ENCODE results near the gene PPIP5K2. TPM values are rescaled to one million over a fixed set of nuclear protein-coding genes. Genes with fewer than 3 reads are reported as not detected.
"Not testable (repeated sequence)": the region's sequence is repeated elsewhere in the genome, so short reads cannot be mapped to it uniquely, and the experiment has no call there.

The PPIP5K2 gene
- total RNA-seq, 2 experiments from 2014 or later: 53.7 to 66.6 TPM

GRCh38 chr5:103217101-103217500 lies 97.0 kb downstream of the PPIP5K2 start:
- POLR2A ChIA-PET: interaction anchor here (1.1 to 1.6 kb wide), 2 partner anchors 24 to 25 kb away, joined by 3 to 5 read pairs; no protein-coding TSS in a partner anchor
- CTCF ChIA-PET: interaction anchor here (1.4 to 4.0 kb wide), 2 partner anchors 8 to 536 kb away, joined by 3 to 22 read pairs; no protein-coding TSS in a partner anchor
- no peak overlapping the region for H3K27ac Mint-ChIP-seq
- peaks cover 8% of the 10 kb centered on the region for H3K4me1 Mint-ChIP-seq
- peaks cover 3% of the 10 kb centered on the region for H3K36me3 Mint-ChIP-seq (ENCODE audit: low read depth)
- peaks cover 2% of the 10 kb centered on the region for H3K9me3 Mint-ChIP-seq
- H3K4me3 Mint-ChIP-seq: no peak overlapping the region
- H3K27me3 Mint-ChIP-seq: no peaks in the 10 kb centered on the region
- no peak for DNase-seq

GRCh38 chr5:103218164-103218563 lies 98.1 kb downstream of the PPIP5K2 start:
- H3K9me3 Mint-ChIP-seq: peaks cover 2% of the 10 kb centered on the region
- no peak overlapping the region for H3K27ac Mint-ChIP-seq
- ChIA-PET POLR2A (no interaction called here), CTCF (interaction anchor here (1.4 kb wide), 1 partner anchor 537 kb away, joined by 3 read pairs; no protein-coding TSS in a partner anchor)
- H3K27me3 Mint-ChIP-seq: no peaks in the 10 kb centered on the region
- DNase-seq: no peak
- H3K4me1 Mint-ChIP-seq: peaks cover 4% of the 10 kb centered on the region
- H3K4me3 Mint-ChIP-seq: no peak overlapping the region
- H3K36me3 Mint-ChIP-seq (ENCODE audit: low read depth): no peaks in the 10 kb centered on the region

GRCh38 chr5:103219074-103219473 lies 99.0 kb downstream of the PPIP5K2 start:
- DNase-seq; H3K36me3 Mint-ChIP-seq (ENCODE audit: low read depth); H3K27ac Mint-ChIP-seq; H3K4me1 Mint-ChIP-seq; POLR2A ChIA-PET; CTCF ChIA-PET; H3K9me3 Mint-ChIP-seq; H3K27me3 Mint-ChIP-seq; H3K4me3 Mint-ChIP-seq: not testable (repeated sequence)

GRCh38 chr5:103223031-103223955 lies 103.2 kb downstream of the PPIP5K2 start:
- CTCF ChIA-PET: interaction anchor here (0.9 to 3.4 kb wide), 10 partner anchors 10 to 436 kb away, joined by 3 to 19 read pairs (median 6); partner anchors contain the start of gene MACIR
- H3K27me3 Mint-ChIP-seq: peaks cover 18% of the 10 kb centered on the region
- no peaks in the 10 kb centered on the region for H3K36me3 Mint-ChIP-seq (ENCODE audit: low read depth)
- peaks cover 10% of the 10 kb centered on the region for H3K4me1 Mint-ChIP-seq
- no peak overlapping the region for H3K27ac Mint-ChIP-seq
- H3K9me3 Mint-ChIP-seq: peaks cover 2% of the 10 kb centered on the region
- no peak for DNase-seq
- POLR2A ChIA-PET: interaction anchor here (2.5 kb wide), 1 partner anchor 36 kb away, joined by 10 read pairs; the partner anchor contains the start of gene MACIR
- H3K4me3 Mint-ChIP-seq: no peak overlapping the region

- ChIA-PET CTCF (interaction anchor here (0.6 to 3.4 kb wide), 30 partner anchors 8 to 640 kb away, joined by 3 to 22 read pairs (median 4); partner anchors contain the start of genes GIN1, MACIR and PPIP5K2), POLR2A (interaction anchor here (1.5 to 2.5 kb wide), 2 partner anchors 35 to 638 kb away, joined by 3 to 10 read pairs; partner anchors contain the start of gene MACIR)
- Mint-ChIP-seq H3K4me1 (peaks cover 10% of the 10 kb centered on the region), H3K9me3 (no peaks in the 10 kb centered on the region), H3K27ac (no peak overlapping the region), H3K27me3 (peaks cover 27% of the 10 kb centered on the region), H3K4me3 (no peak overlapping the region), H3K36me3 (ENCODE audit: low read depth) (no peaks in the 10 kb centered on the region)
- DNase-seq: peak; percentile 45
Measured at GRCh38 chr5:103224118-103224893, 104.2 kb downstream of the PPIP5K2 start.

GRCh38 chr5:103224894-103225246 lies 104.8 kb downstream of the PPIP5K2 start:
- no peak overlapping the region for H3K27ac Mint-ChIP-seq
- no peaks in the 10 kb centered on the region for H3K9me3 Mint-ChIP-seq
- H3K4me1 Mint-ChIP-seq: peaks cover 10% of the 10 kb centered on the region
- peaks cover 27% of the 10 kb centered on the region for H3K27me3 Mint-ChIP-seq
- DNase-seq: no peak
- no peak overlapping the region for H3K4me3 Mint-ChIP-seq
- ChIA-PET POLR2A (interaction anchor here (1.5 to 2.5 kb wide), 2 partner anchors 34 to 638 kb away, joined by 3 to 10 read pairs; partner anchors contain the start of gene MACIR), CTCF (interaction anchor here (0.6 to 3.4 kb wide), 30 partner anchors 8 to 641 kb away, joined by 3 to 22 read pairs (median 4); partner anchors contain the start of genes GIN1, MACIR and PPIP5K2)
- H3K36me3 Mint-ChIP-seq (ENCODE audit: low read depth): no peaks in the 10 kb centered on the region

- CTCF ChIA-PET: no interaction called here
- POLR2A ChIA-PET: no interaction called here
- H3K9me3 Mint-ChIP-seq: no peaks in the 10 kb centered on the region
- no peak overlapping the region for H3K27ac Mint-ChIP-seq
- no peak for DNase-seq
- H3K36me3 Mint-ChIP-seq (ENCODE audit: low read depth): no peaks in the 10 kb centered on the region
- peaks cover 35% of the 10 kb centered on the region for H3K27me3 Mint-ChIP-seq
- peaks cover 10% of the 10 kb centered on the region for H3K4me1 Mint-ChIP-seq
- no peak overlapping the region for H3K4me3 Mint-ChIP-seq
Measured at GRCh38 chr5:103228061-103228460, 108.0 kb downstream of the PPIP5K2 start.

- H3K36me3 Mint-ChIP-seq (ENCODE audit: low read depth): no peaks in the 10 kb centered on the region
- POLR2A ChIA-PET: no interaction called here
- no peak overlapping the region for H3K4me3 Mint-ChIP-seq
- no peaks in the 10 kb centered on the region for H3K9me3 Mint-ChIP-seq
- peaks cover 10% of the 10 kb centered on the region for H3K4me1 Mint-ChIP-seq
- H3K27me3 Mint-ChIP-seq: peaks cover 35% of the 10 kb centered on the region
- H3K27ac Mint-ChIP-seq: no peak overlapping the region
- no peak for DNase-seq
- CTCF ChIA-PET: no interaction called here
Measured at GRCh38 chr5:103228588-103228987, 108.5 kb downstream of the PPIP5K2 start.

- peaks cover 24% of the 10 kb centered on the region for H3K27me3 Mint-ChIP-seq
- POLR2A ChIA-PET: interaction anchor here (1.9 kb wide), 1 partner anchor 27 kb away, joined by 5 read pairs; the partner anchor contains the start of gene MACIR
- CTCF ChIA-PET: interaction anchor here (0.5 to 2.9 kb wide), 7 partner anchors 8 to 291 kb away, joined by 3 to 29 read pairs (median 5); no protein-coding TSS in a partner anchor
Measured at GRCh38 chr5:103232393-103232999, 112.4 kb downstream of the PPIP5K2 start.

GRCh38 chr5:103234239-103234975 lies 114.3 kb downstream of the PPIP5K2 start:
- no peaks in the 10 kb centered on the region for H3K9me3 Mint-ChIP-seq
- H3K4me1 Mint-ChIP-seq: no peaks in the 10 kb centered on the region
- ChIA-PET POLR2A (no interaction called here), CTCF (interaction anchor here (2.9 kb wide), 1 partner anchor 241 kb away, joined by 29 read pairs; no protein-coding TSS in a partner anchor)
- H3K4me3 Mint-ChIP-seq: no peak overlapping the region
- H3K27ac Mint-ChIP-seq: no peak overlapping the region
- peaks cover 22% of the 10 kb centered on the region for H3K27me3 Mint-ChIP-seq
- no peak for DNase-seq
- H3K36me3 Mint-ChIP-seq (ENCODE audit: low read depth): no peaks in the 10 kb centered on the region

More at GRCh38 chr5:103232393-103232999, 112.4 kb downstream of the PPIP5K2 start:
- no peak for DNase-seq
- no peak overlapping the region for H3K27ac Mint-ChIP-seq
- no peaks in the 10 kb centered on the region for H3K9me3 Mint-ChIP-seq
- H3K4me3 Mint-ChIP-seq: no peak overlapping the region
- no peaks in the 10 kb centered on the region for H3K36me3 Mint-ChIP-seq (ENCODE audit: low read depth)
- H3K4me1 Mint-ChIP-seq: peaks cover 6% of the 10 kb centered on the region

- POLR2A ChIA-PET: no interaction called here
- no peaks in the 10 kb centered on the region for H3K9me3 Mint-ChIP-seq
- CTCF ChIA-PET: interaction anchor here (1.2 to 1.5 kb wide), 2 partner anchors 11 to 240 kb away, joined by 3 read pairs; no protein-coding TSS in a partner anchor
Measured at GRCh38 chr5:103235891-103236290, 115.8 kb downstream of the PPIP5K2 start.

GRCh38 chr5:103237778-103238177 lies 117.7 kb downstream of the PPIP5K2 start:
- CTCF ChIA-PET: interaction anchor here (1.0 kb wide), 1 partner anchor 13 kb away, joined by 4 read pairs; no protein-coding TSS in a partner anchor
- DNase-seq: no peak
- peaks cover 26% of the 10 kb centered on the region for H3K27me3 Mint-ChIP-seq
- no peaks in the 10 kb centered on the region for H3K9me3 Mint-ChIP-seq
- H3K36me3 Mint-ChIP-seq (ENCODE audit: low read depth): no peaks in the 10 kb centered on the region
- H3K4me3 Mint-ChIP-seq: no peak overlapping the region
- no peaks in the 10 kb centered on the region for H3K4me1 Mint-ChIP-seq
- H3K27ac Mint-ChIP-seq: no peak overlapping the region
- POLR2A ChIA-PET: no interaction called here

More at GRCh38 chr5:103235891-103236290, 115.8 kb downstream of the PPIP5K2 start:
- no peak for DNase-seq
- Mint-ChIP-seq H3K27me3 (peaks cover 23% of the 10 kb centered on the region), H3K36me3 (ENCODE audit: low read depth) (no peaks in the 10 kb centered on the region), H3K4me3 (no peak overlapping the region), H3K27ac (no peak overlapping the region), H3K4me1 (no peaks in the 10 kb centered on the region)
